LoVo (cell line): ENCODE data around the gene FAM161B.
"Not testable (repeated sequence)": the region's sequence is repeated elsewhere in the genome, so short reads cannot be mapped to it uniquely, and the experiment has no call there.

Experiments
- DNase-seq: peaks from one replicate; pipeline ENCODE4 v3.0.0-alpha.2; 2016; ENCODE audit warnings: low spot score

Gene FAM161B

GRCh38 chr14:73949752-73950734, at the start of gene FAM161B, which contains the start of gene COQ6:
Gene FAM161B (minus strand): TSS chr14:73950094. CDS start chr14:73950026, 68 bp downstream.
Gene COQ6 (plus strand): TSS chr14:73950302. CDS start chr14:73950333, 31 bp downstream.
- peak; percentile 96 for DNase-seq

GRCh38 chr14:73998726-73999125, 48.8 kb upstream of the FAM161B start:
- DNase-seq = no peak

GRCh38 chr14:73997944-73998447, 48.1 kb upstream of the FAM161B start:
- DNase-seq = no peak

- no peak for DNase-seq
Observed at GRCh38 chr14:73997108-73997943, 47.4 kb upstream of the FAM161B start.

GRCh38 chr14:73996731-73997107, 46.8 kb upstream of the FAM161B start:
- DNase-seq = no peak

- no peak for DNase-seq
Observed at GRCh38 chr14:73995977-73996378, 46.1 kb upstream of the FAM161B start.

- not testable (repeated sequence) for DNase-seq
Observed at GRCh38 chr14:73994926-73995325, 45.0 kb upstream of the FAM161B start.

GRCh38 chr14:73991092-73991491, 41.2 kb upstream of the FAM161B start:
- no peak for DNase-seq

- not testable (repeated sequence) for DNase-seq
Observed at GRCh38 chr14:73988656-73989055, 38.8 kb upstream of the FAM161B start.

- no peak for DNase-seq
Observed at GRCh38 chr14:73988065-73988464, 38.2 kb upstream of the FAM161B start.

GRCh38 chr14:73977896-73978295, 28.0 kb upstream of the FAM161B start:
- no peak for DNase-seq

- DNase-seq = no peak
Observed at GRCh38 chr14:73976125-73976524, 26.2 kb upstream of the FAM161B start.

- no peak for DNase-seq
Observed at GRCh38 chr14:73973497-73973896, 23.6 kb upstream of the FAM161B start.

GRCh38 chr14:73968885-73969284, 19.0 kb upstream of the FAM161B start:
- DNase-seq = no peak

- DNase-seq = no peak
Observed at GRCh38 chr14:73965216-73965615, 15.3 kb upstream of the FAM161B start.

GRCh38 chr14:73961192-73961591, 11.3 kb upstream of the FAM161B start:
- no peak for DNase-seq

GRCh38 chr14:73958591-73958990, 8.7 kb upstream of the FAM161B start:
- DNase-seq = no peak

- no peak for DNase-seq
Observed at GRCh38 chr14:73955674-73956073, 5.8 kb upstream of the FAM161B start.

GRCh38 chr14:73953731-73954130, 3.8 kb upstream of the FAM161B start:
- DNase-seq = no peak

- DNase-seq = peak; percentile 23
Observed at GRCh38 chr14:73945159-73945670, 4.7 kb downstream of the FAM161B start.

GRCh38 chr14:73944432-73945158, 5.3 kb downstream of the FAM161B start:
- no peak for DNase-seq

GRCh38 chr14:73943083-73943482, 6.8 kb downstream of the FAM161B start:
- DNase-seq = no peak
